ENCODE results near the gene DOK7. TPM values are rescaled to one million over a fixed set of nuclear protein-coding genes. Genes with fewer than 3 reads are reported as not detected.

DOK7 gene
- total and polyA plus RNA-seq, 9 donors: 0.19 to 33.4 (median 2.2) TPM; not detected in 3

DNA sequence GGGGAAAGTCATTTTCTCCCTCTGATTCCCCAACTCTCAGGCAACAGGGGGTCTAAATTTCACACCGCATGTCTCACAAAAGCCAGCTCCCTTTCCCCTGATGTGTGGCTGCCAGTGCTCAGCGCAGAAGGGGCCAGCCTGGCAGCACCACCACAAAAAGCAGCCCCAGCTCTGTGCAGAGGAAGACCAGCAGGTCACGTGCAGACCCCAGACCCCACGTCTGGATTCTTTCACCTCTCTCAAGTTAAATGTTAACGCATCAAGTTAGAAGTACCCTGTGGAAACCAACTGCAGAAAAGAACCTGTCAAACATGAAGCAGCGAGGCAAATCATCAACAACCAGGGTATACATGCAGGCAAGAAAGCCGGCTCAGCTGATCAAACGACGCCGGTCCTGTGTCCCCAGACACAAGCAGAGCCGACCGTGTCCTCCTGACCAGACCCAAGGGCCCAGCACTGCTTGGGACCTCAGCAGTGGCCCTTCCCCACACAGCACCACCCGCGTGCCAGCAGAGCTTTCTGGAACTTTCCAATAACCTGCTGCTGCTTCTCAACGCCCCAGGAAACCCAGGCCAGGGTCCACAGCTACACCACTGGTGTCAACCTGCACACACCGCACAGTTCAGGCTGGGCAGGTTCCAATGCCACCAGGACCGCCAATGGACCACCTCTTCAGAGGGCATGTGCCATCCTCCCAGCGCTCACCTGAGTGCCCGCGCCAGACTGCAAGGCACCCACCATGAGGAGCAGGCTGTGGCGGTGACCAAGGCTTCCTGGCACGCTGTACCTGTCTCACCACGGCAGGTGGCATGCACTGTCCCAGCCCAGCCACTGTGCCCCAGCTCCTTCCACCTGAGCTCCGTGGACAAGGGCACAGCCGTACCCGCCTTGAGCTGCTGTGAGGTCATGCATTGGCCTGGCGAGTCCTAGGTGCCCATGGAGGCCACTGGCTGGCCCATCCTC lies 65.1 kb downstream of the DOK7 start:
- peak in 2 of 5 donors; percentile 12 to 35 for DNase-seq
- intact Hi-C loops (cut with DNase I): no loop called here
- Histone ChIP-seq H3K4me1 (ENCODE audit: insufficient read depth) (peaks cover 13% of the 10 kb centered on the region), H3K9me3 (no peaks in the 10 kb centered on the region), H3K27ac (no peak overlapping the region), H3K36me3 (peaks cover 2% of the 10 kb centered on the region), H3K27me3 (no peaks in the 10 kb centered on the region), H3K4me3 (no peak overlapping the region)
- 90 to 93% (median 93%) methylated on average over 25 to 27 of the region's 27 CpGs for WGBS, 3 donors
- TF ChIP-seq, protein P1, sequence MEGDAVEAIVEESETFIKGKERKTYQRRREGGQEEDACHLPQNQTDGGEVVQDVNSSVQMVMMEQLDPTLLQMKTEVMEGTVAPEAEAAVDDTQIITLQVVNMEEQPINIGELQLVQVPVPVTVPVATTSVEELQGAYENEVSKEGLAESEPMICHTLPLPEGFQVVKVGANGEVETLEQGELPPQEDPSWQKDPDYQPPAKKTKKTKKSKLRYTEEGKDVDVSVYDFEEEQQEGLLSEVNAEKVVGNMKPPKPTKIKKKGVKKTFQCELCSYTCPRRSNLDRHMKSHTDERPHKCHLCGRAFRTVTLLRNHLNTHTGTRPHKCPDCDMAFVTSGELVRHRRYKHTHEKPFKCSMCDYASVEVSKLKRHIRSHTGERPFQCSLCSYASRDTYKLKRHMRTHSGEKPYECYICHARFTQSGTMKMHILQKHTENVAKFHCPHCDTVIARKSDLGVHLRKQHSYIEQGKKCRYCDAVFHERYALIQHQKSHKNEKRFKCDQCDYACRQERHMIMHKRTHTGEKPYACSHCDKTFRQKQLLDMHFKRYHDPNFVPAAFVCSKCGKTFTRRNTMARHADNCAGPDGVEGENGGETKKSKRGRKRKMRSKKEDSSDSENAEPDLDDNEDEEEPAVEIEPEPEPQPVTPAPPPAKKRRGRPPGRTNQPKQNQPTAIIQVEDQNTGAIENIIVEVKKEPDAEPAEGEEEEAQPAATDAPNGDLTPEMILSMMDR (IDR thresholded peaks at IDR 0.05): no peak
- no peak for TF ChIP-seq EP300 (IDR thresholded peaks at IDR 0.05)
- TF ChIP-seq POLR2A (IDR thresholded peaks at IDR 0.05): no peak

DNA sequence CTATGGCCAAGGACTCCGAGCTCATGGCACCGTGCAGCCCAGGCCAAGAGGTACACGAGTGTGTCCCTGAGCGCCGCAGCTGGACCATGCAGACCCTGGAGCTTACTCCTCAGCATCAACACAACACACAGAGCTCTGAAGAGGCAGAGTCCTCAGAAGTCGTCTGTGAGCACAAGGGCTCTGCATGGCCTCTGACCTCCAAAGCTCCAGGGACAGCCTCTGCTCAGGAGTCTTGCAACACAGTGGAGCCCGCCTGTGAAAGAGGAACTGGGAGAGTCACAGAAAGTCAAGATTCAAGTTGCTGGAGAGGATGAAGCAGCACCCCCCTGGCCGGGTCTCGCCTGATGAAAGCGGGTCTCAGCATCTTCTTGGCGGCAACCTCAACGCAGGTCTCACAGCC lies 66.3 kb downstream of the DOK7 start:
- intact Hi-C loops (cut with DNase I): no loop called here
- Histone ChIP-seq H3K4me3 (no peak overlapping the region), H3K36me3 (no peaks in the 10 kb centered on the region), H3K9me3 (no peaks in the 10 kb centered on the region), H3K27me3 (no peaks in the 10 kb centered on the region), H3K4me1 (ENCODE audit: insufficient read depth) (peaks cover 13% of the 10 kb centered on the region), H3K27ac (no peak overlapping the region)
- peak in 1 of 5 donors; percentile 38 for DNase-seq
- TF ChIP-seq POLR2A (IDR thresholded peaks at IDR 0.05) (no peak), EP300 (IDR thresholded peaks at IDR 0.05) (no peak)
- TF ChIP-seq, protein P1 (IDR thresholded peaks at IDR 0.05): no peak
- WGBS, 3 donors: 84 to 86% (median 85%) methylated on average over 12 of the region's 12 CpGs

DNA sequence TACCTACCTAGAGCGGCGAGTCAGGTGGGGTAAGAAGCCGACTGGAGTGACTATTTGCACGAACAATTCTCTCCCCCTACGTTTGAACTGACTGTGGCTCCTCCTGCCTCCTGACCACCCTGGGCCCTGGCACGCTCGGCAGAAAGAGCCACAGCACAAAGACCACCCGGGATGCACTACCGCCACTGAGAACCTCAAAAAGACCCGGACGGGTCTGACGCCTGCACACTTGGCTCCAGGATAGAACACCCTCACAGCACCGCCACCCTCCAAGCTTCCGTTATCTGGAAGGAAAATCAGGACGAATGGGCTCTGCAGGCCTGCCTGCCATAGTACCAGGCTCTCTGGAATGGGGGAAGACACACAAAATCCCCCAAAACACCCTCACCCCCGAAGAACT lies 66.9 kb downstream of the DOK7 start:
- Histone ChIP-seq H3K27me3 (no peaks in the 10 kb centered on the region), H3K4me3 (no peak overlapping the region), H3K27ac (no peak overlapping the region), H3K36me3 (no peaks in the 10 kb centered on the region), H3K4me1 (ENCODE audit: insufficient read depth) (peaks cover 13% of the 10 kb centered on the region), H3K9me3 (no peaks in the 10 kb centered on the region)
- DNase-seq: no peak
- TF ChIP-seq EP300 (IDR thresholded peaks at IDR 0.05): no peak
- no peak for TF ChIP-seq POLR2A (IDR thresholded peaks at IDR 0.05)
- TF ChIP-seq, protein P1 (IDR thresholded peaks at IDR 0.05): no peak
- intact Hi-C loops (cut with DNase I): no loop called here
- 78 to 86% (median 83%) methylated on average over 16 of the region's 16 CpGs for WGBS, 3 donors

DNA sequence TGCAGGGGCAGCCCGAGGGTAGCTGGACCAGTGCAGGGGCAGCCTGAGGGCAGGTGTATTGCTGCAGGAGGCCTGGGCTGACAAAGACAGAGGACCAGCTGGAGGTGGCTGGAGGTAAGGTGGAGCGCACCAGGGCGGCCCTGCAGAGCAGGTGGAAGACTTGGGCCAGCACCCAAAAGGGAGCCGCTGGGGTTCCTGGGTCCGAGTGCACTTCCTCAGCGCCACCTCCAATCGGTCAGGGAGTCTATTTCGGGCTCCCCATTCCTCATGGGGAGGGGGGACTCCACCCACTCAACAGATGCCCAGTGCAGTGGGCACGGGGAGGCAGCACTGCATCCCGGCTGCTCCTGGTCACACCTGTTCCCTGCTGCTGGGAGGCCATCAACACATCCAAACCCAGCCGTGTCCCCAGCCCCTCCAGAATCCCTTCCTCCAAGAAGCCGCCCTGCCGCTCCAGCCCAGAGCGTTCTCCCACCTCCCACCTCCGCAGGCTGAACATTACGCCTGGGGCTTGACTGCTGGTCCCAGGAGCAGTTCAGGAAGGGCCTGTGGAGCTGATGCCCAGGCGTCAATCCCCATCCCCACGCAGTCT lies 67.7 kb downstream of the DOK7 start:
- Histone ChIP-seq H3K27ac (no peak overlapping the region), H3K27me3 (no peaks in the 10 kb centered on the region), H3K4me3 (peak overlapping the region; percentile 87), H3K4me1 (ENCODE audit: insufficient read depth) (peaks cover 13% of the 10 kb centered on the region), H3K36me3 (no peaks in the 10 kb centered on the region), H3K9me3 (no peaks in the 10 kb centered on the region)
- TF ChIP-seq, protein P1 (IDR thresholded peaks at IDR 0.05): no peak
- no peak for TF ChIP-seq EP300 (IDR thresholded peaks at IDR 0.05)
- no peak for TF ChIP-seq POLR2A (IDR thresholded peaks at IDR 0.05)
- no peak for DNase-seq
- intact Hi-C loops (cut with DNase I): no loop called here
- WGBS, 3 donors: 62 to 70% (median 64%) methylated on average over 18 of the region's 18 CpGs
